ENCODE measurements around the gene LHPP.

DNA sequence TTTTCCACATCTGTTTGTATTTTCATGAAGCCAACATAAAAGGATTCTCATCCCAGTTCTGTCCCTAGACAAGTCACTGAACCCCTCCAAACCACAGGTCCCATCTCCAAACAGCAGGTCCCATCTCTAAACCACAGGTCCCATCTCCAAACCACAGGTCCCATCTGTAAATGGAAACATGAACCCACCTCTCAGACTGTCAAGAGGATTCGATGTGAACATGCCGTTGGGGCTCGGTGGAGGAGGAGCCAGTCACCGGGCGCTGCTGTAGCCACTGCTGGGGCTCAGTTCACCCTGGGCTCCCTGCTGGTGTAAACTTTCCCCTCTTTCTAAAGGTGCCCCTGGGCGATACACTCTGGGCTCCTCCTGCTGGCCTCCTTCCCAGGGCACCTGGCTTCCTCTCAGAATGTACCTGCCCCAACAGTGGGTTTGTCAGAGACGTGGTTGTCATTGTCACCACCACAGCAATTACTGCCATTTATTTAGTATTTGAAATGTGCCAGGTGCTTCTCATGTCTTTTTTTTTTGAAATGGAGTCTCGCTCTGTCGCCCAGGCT lies 13.0 kb downstream of the LHPP start:
- TF ChIP-seq EZH2phosphoT487 (IDR thresholded peaks at IDR 0.05; ENCODE audit: insufficient read depth, low read depth), result no peak
- TF ChIP-seq EZH2 (IDR thresholded peaks at IDR 0.05; ENCODE audit: insufficient read depth, poor library complexity, severe bottlenecking), result no peak

Measured in GM23248 (cell line).